DND-41 (cell line): ENCODE measurements around the gene CAMK2A.

ENCODE experiments used
- ATAC-seq: fragments of 200-7000 bp; cut with Tn5 transposase; 3 replicates; pipeline ENCODE4 v1.9.1; 2021; ENCODE audit warnings: low read depth; ENCODE audit not compliant: insufficient read depth
- DNase-seq: peaks from one replicate; pipeline ENCODE4 v3.0.0-alpha.2; 2020
- H2AFZ ChIP-seq: 2 replicates; pipeline ENCODE4 v1.6.0; 2012; ENCODE audit warnings: low read depth, low read length
- H3K27ac ChIP-seq: 2 replicates; pipeline ENCODE4 v1.5.1; 2012; ENCODE audit warnings: low read length, inconsistent platforms
- H3K27me3 ChIP-seq: fragments of 200-600 bp; sonication (generic); 2 replicates; pipeline ENCODE4 v1.6.0; 2012; ENCODE audit warnings: low read length, mild to moderate bottlenecking, inconsistent platforms; ENCODE audit not compliant: insufficient read depth, poor library complexity
- H3K36me3 ChIP-seq: 2 replicates; pipeline ENCODE4 v1.5.1; 2012; ENCODE audit warnings: low read length, inconsistent platforms; ENCODE audit not compliant: insufficient read depth
- H3K4me1 ChIP-seq: 2 replicates; pipeline ENCODE4 v1.5.1; 2012; ENCODE audit warnings: mild to moderate bottlenecking, low read length; ENCODE audit not compliant: insufficient read depth
- H3K4me2 ChIP-seq: 2 replicates; pipeline ENCODE4 v1.6.0; 2012; ENCODE audit warnings: mild to moderate bottlenecking, moderate library complexity, low read length, inconsistent platforms; ENCODE audit not compliant: insufficient read depth
- H3K4me3 ChIP-seq, 2 experiments: fragments of 200-600 bp in 1 of 2; shearing (Covaris generic) in 1 of 2; 2 replicates each; pipeline ENCODE4 v1.5.1; 2012 to 2016; ENCODE audit warnings: inconsistent platforms in 2 of 2, low read length in 2 of 2, mild to moderate bottlenecking in 2 of 2, low read depth in 1 of 2, moderate library complexity in 1 of 2
- H3K79me2 ChIP-seq: 2 replicates; pipeline ENCODE4 v1.6.0; 2012; ENCODE audit warnings: low read length, inconsistent platforms; ENCODE audit not compliant: insufficient read depth
- H3K9ac ChIP-seq: 2 replicates; pipeline ENCODE4 v1.6.0; 2012; ENCODE audit warnings: low read depth, mild to moderate bottlenecking, inconsistent platforms, low read length, moderate library complexity
- H3K9me3 ChIP-seq: 2 replicates; pipeline ENCODE4 v1.5.1; 2012; ENCODE audit warnings: low read length, moderate library complexity, mild to moderate bottlenecking, inconsistent platforms; ENCODE audit not compliant: insufficient read depth, severe bottlenecking
- H4K20me1 ChIP-seq: 2 replicates; pipeline ENCODE4 v1.6.0; 2012; ENCODE audit warnings: low read length; ENCODE audit not compliant: insufficient read depth
- CTCF ChIP-seq: IDR thresholded peaks from 2 replicates; pipeline ENCODE4 v1.5.1; 2012; ENCODE audit warnings: borderline replicate concordance, low read length, moderate library complexity, mild to moderate bottlenecking; ENCODE audit not compliant: poor library complexity, severe bottlenecking; ENCODE audit errors: extremely low read depth
- EZH2 ChIP-seq: IDR thresholded peaks from 3 replicates; pipeline ENCODE4 v1.6.1; 2012; ENCODE audit warnings: borderline replicate concordance, low read depth, mild to moderate bottlenecking, moderate library complexity, low read length, inconsistent platforms; ENCODE audit not compliant: severe bottlenecking

The CAMK2A gene

DNA sequence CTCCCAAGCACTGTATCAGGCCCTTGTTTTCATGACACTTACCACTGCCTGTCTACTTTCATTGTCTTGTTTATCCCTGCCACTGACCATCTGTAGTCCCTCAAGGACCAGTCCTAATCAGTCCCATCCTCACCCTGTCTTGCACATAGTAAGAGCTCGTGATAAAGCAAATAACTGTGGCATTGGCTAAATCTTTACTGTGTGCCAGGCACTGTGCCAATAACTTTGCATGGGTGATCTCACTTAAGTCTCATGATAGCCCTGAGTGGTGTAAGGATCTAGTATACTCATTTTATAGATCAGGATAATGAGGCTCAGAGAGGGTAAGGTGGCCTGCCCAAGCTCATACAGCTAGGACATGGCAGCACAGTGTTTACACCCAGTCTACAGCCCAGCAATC is 117.4 kb downstream of the CAMK2A start:
- Histone ChIP-seq H3K4me1 (no peaks in the 10 kb centered on the region), H3K27me3 (peaks cover 8% of the 10 kb centered on the region), H2AFZ (no peak overlapping the region), H4K20me1 (peaks cover 3% of the 10 kb centered on the region; the same call in 1 of the 2 replicates), H3K36me3 (no peaks in the 10 kb centered on the region), H3K27ac (no peak overlapping the region), H3K9ac (no peak overlapping the region), H3K79me2 (no peaks in the 10 kb centered on the region), H3K4me2 (no peak overlapping the region), H3K9me3 (no peaks in the 10 kb centered on the region), H3K4me3 (no peak overlapping the region)
- ATAC-seq (no peak), DNase-seq (no peak)
- no peak for TF ChIP-seq CTCF
- TF ChIP-seq EZH2, result no peak
